CD4-positive, alpha-beta T cell treated with Interleukin-4 for 4 hours (primary cell): Measurements from ENCODE around the gene TPPP2.
A peak's percentile ranks its signal among the peaks of the same experiment; 100 is the strongest.

ENCODE experiments used
- DNase-seq: peaks from one replicate; pipeline ENCODE4 v3.0.0-alpha.2; 2020

TPPP2 gene

GRCh38 chr14:21017528-21018245 is 12.3 kb upstream of the TPPP2 start:
- no peak for DNase-seq

GRCh38 chr14:21018286-21018685 is 11.7 kb upstream of the TPPP2 start:
- no peak for DNase-seq

- no peak for DNase-seq
Measured at GRCh38 chr14:21018781-21019180, 11.2 kb upstream of the TPPP2 start.

GRCh38 chr14:21019366-21019765 is 10.7 kb upstream of the TPPP2 start:
- DNase-seq, result no peak

- no peak for DNase-seq
Measured at GRCh38 chr14:21020977-21021545, 9.0 kb upstream of the TPPP2 start.

GRCh38 chr14:21022686-21023085 is 7.3 kb upstream of the TPPP2 start:
- DNase-seq, result no peak

GRCh38 chr14:21023174-21023573 is 6.8 kb upstream of the TPPP2 start:
- DNase-seq, result no peak

- no peak for DNase-seq
Measured at GRCh38 chr14:21023817-21024584, 6.0 kb upstream of the TPPP2 start.

- DNase-seq, result peak; percentile 68
Measured at GRCh38 chr14:21024585-21025370, 5.2 kb upstream of the TPPP2 start, which contains the start of gene NDRG2. NDRG2 (minus strand) TSS chr14:21025061; CDS start chr14:21023315, 1,746 bp downstream.

- DNase-seq, result no peak
Measured at GRCh38 chr14:21025371-21026273, 4.4 kb upstream of the TPPP2 start.

- DNase-seq, result no peak
Measured at GRCh38 chr14:21026274-21026987, 3.6 kb upstream of the TPPP2 start.

- no peak for DNase-seq
Measured at GRCh38 chr14:21026988-21027315, 3.1 kb upstream of the TPPP2 start.

GRCh38 chr14:21030531-21030930 is 514 bp downstream of the TPPP2 start:
- DNase-seq, result no peak

- DNase-seq, result no peak
Measured at GRCh38 chr14:21032326-21033132, 2.5 kb downstream of the TPPP2 start.

- no peak for DNase-seq
Measured at GRCh38 chr14:21033133-21033698, 3.2 kb downstream of the TPPP2 start.

GRCh38 chr14:21034707-21035106 is 4.7 kb downstream of the TPPP2 start, which contains the start of gene RNASE13:
RNASE13 (minus strand) TSS chr14:21034807; CDS start chr14:21034288, 519 bp downstream.
- no peak for DNase-seq

- no peak for DNase-seq
Measured at GRCh38 chr14:21036751-21037150, 6.7 kb downstream of the TPPP2 start.

GRCh38 chr14:21037156-21037555 is 7.1 kb downstream of the TPPP2 start:
- no peak for DNase-seq

- DNase-seq, result no peak
Measured at GRCh38 chr14:21038441-21039422, 8.7 kb downstream of the TPPP2 start.
